GM12878 (cell line): ENCODE data around the gene TEC. TPM values are rescaled to one million over a fixed set of nuclear protein-coding genes. Genes with fewer than 3 reads are reported as not detected.

Experiments
- ATAC-seq: fragments of 200-7000 bp; cut with Tn5 transposase; 3 replicates; pipeline ENCODE4 v1.9.1; 2020; ENCODE audit warnings: mild to moderate bottlenecking, moderate library complexity
- BruUV-seq: library from RNA; stranded (reverse); fragments of 400-500 nt; replicated peaks from 2 replicates; lab custom pipeline; 2021; lab: Mats Ljungman, UMichigan
- CTCF ChIA-PET: fragments of 300-600 bp; sonication (Branson Sonifier 250); formaldehyde crosslinking; extraction: SDS; loops from one replicate; lab custom pipeline; 2021; ENCODE audit warnings: inconsistent platforms; lab: Yijun Ruan, JAX
- POLR2A ChIA-PET: fragments of 350-600 bp; formaldehyde crosslinking; extraction: SDS; loops from one replicate; lab custom pipeline; 2021; ENCODE audit warnings: inconsistent platforms; lab: Charles Lee
- RAD21 ChIA-PET: fragments of 300-600 bp; sonication (Branson Sonifier 250); formaldehyde crosslinking; loops from one replicate; lab custom pipeline; 2023; ENCODE audit warnings: antibody characterized with exemption; ENCODE audit not compliant: unreplicated experiment; lab: Charles Lee
- SMC1A ChIA-PET: fragments of 300-600 bp; sonication (Branson Sonifier 250); formaldehyde crosslinking; loops from one replicate; lab custom pipeline; 2023; ENCODE audit not compliant: unreplicated experiment, uncharacterized antibody; lab: Charles Lee
- DNase-seq: peaks from one replicate; pipeline ENCODE4 v3.0.0-alpha.2; 2011; ENCODE audit warnings: low read depth, low spot score
- FAIRE-seq: peaks from 3 replicates; lab custom pipeline; 2011; peaks lifted over from hg19 to GRCh38; lab: Jason Lieb, UNC
- H2AFZ ChIP-seq: 2 replicates; pipeline ENCODE4 v1.6.0; 2011; ENCODE audit warnings: low read depth, low read length, control low read depth; ENCODE audit not compliant: control insufficient read depth
- H3K27ac ChIP-seq: 2 replicates; pipeline ENCODE4 v1.5.1; 2011; ENCODE audit warnings: control low read depth; ENCODE audit not compliant: control insufficient read depth, insufficient read depth
- H3K27me3 ChIP-seq, 2 experiments: replicated peaks in 1 of 2; 2 replicates each; pipeline versions ENCODE4 v1.6.0 to v1.6.1; 2011; ENCODE audit warnings: low read length in 1 of 2; ENCODE audit not compliant: control insufficient read depth in 2 of 2, insufficient read depth in 2 of 2
- H3K36me3 ChIP-seq, 2 experiments: 2 replicates each; pipeline ENCODE4 v1.5.1; 2011; ENCODE audit warnings: low read length in 1 of 2; ENCODE audit not compliant: control insufficient read depth in 2 of 2, insufficient read depth in 2 of 2
- H3K4me1 ChIP-seq: 2 replicates; pipeline ENCODE4 v1.6.1; 2011; ENCODE audit warnings: mild to moderate bottlenecking, low read length, moderate library complexity, mixed read lengths; ENCODE audit not compliant: control insufficient read depth, insufficient read depth
- H3K4me2 ChIP-seq: 2 replicates; pipeline ENCODE4 v1.6.0; 2011; ENCODE audit warnings: control low read depth; ENCODE audit not compliant: control insufficient read depth, insufficient read depth
- H3K4me3 ChIP-seq: fragments of 200-600 bp; sonication (generic); 2 replicates; pipeline ENCODE4 v1.5.1; 2016
- H3K79me2 ChIP-seq: 2 replicates; pipeline ENCODE4 v1.6.0; 2011; ENCODE audit warnings: low read length; ENCODE audit not compliant: control insufficient read depth, insufficient read depth
- H3K9ac ChIP-seq: 2 replicates; pipeline ENCODE4 v1.8.0; 2011; ENCODE audit warnings: low read length, control low read depth, mixed read lengths; ENCODE audit not compliant: control insufficient read depth, insufficient read depth
- H3K9me3 ChIP-seq: replicated peaks from 3 replicates; pipeline ENCODE4 v1.5.1; 2011; ENCODE audit warnings: mild to moderate bottlenecking, low read length; ENCODE audit not compliant: control insufficient read depth, insufficient read depth
- H4K20me1 ChIP-seq: 2 replicates; pipeline ENCODE4 v1.6.0; 2011; ENCODE audit not compliant: control insufficient read depth, insufficient read depth
- ATF3 ChIP-seq: IDR thresholded peaks from 2 replicates; pipeline ENCODE4 v1.6.1; 2011; ENCODE audit warnings: low read depth, mild to moderate bottlenecking, low read length, moderate library complexity, borderline replicate concordance; ENCODE audit errors: extremely low read depth
- E4F1 ChIP-seq: fragments of 450-650 bp; IDR thresholded peaks from 2 replicates; pipeline ENCODE4 v1.6.1; 2018; ENCODE audit warnings: borderline replicate concordance, mild to moderate bottlenecking; ENCODE audit not compliant: partially characterized antibody
- ETV6 ChIP-seq, 2 experiments: fragments of 450-650 bp in 1 of 2; IDR thresholded peaks in 1 of 2; conservative IDR thresholded peaks in 1 of 2; 2 replicates each; pipeline ENCODE4 v1.6.1; 2014; ENCODE audit warnings: antibody characterized with exemption in 1 of 2, borderline replicate concordance in 1 of 2, low read depth in 1 of 2, mild to moderate bottlenecking in 1 of 2, moderate library complexity in 1 of 2
- HDAC2 ChIP-seq: fragments of 200-600 bp; sonication (generic); IDR thresholded peaks from 2 replicates; pipeline ENCODE4 v1.6.1; 2017
- HDAC6 ChIP-seq: fragments of 200-600 bp; sonication (generic); IDR thresholded peaks from one replicate; pipeline ENCODE4 v1.8.0; 2017; ENCODE audit warnings: antibody characterized with exemption; ENCODE audit not compliant: unreplicated experiment
- MYB ChIP-seq: fragments of 150-350 bp; IDR thresholded peaks from 2 replicates; pipeline ENCODE4 v1.6.1; 2014; ENCODE audit warnings: mild to moderate bottlenecking, low read depth, low read length, borderline replicate concordance
- NBN ChIP-seq: fragments of 450-650 bp; IDR thresholded peaks from 2 replicates; pipeline ENCODE4 v1.6.1; 2016
- NFYB ChIP-seq: IDR thresholded peaks from 2 replicates; pipeline ENCODE4 v1.6.1; 2011; ENCODE audit warnings: low read depth, mild to moderate bottlenecking, low read length, improper control_type of control experiment, moderate library complexity; ENCODE audit not compliant: insufficient read depth
- PBX3 ChIP-seq: IDR thresholded peaks from 2 replicates; pipeline ENCODE4 v1.6.1; 2011; ENCODE audit warnings: mild to moderate bottlenecking, low read depth, low read length, moderate library complexity; ENCODE audit not compliant: insufficient replicate concordance
- SMC3 ChIP-seq: IDR thresholded peaks from 2 replicates; pipeline ENCODE4 v1.6.1; 2011; ENCODE audit warnings: low read length, improper control_type of control experiment, borderline replicate concordance
- SUZ12 ChIP-seq: fragments of 200-600 bp; sonication (generic); IDR thresholded peaks from one replicate; pipeline ENCODE4 v1.6.1; 2018; ENCODE audit warnings: antibody characterized with exemption, mild to moderate bottlenecking; ENCODE audit not compliant: unreplicated experiment
- TCF12 ChIP-seq: IDR thresholded peaks from 2 replicates; pipeline ENCODE4 v1.6.1; 2011; ENCODE audit warnings: low read depth, mild to moderate bottlenecking, low read length
- ZNF622 ChIP-seq: fragments of 450-650 bp; IDR thresholded peaks from 2 replicates; pipeline ENCODE4 v1.6.1; 2017; ENCODE audit warnings: mild to moderate bottlenecking, inconsistent platforms
- ZNF687 ChIP-seq: fragments of 450-650 bp; IDR thresholded peaks from 2 replicates; pipeline ENCODE4 v1.6.1; 2017; ENCODE audit warnings: mild to moderate bottlenecking, moderate library complexity
- ZZZ3 ChIP-seq: IDR thresholded peaks from 2 replicates; pipeline ENCODE4 v1.6.1; 2011; ENCODE audit warnings: low read depth; ENCODE audit not compliant: control insufficient read depth, insufficient read length
- WGBS: methylation state at CpG from one replicate; pipeline ENCODE4 v1.1.6; 2016; ENCODE audit warnings: low lambda C conversion rate; ENCODE audit not compliant: insufficient replicate concordance, insufficient coverage; ENCODE audit errors: missing lambda C conversion rate; 5-methylcytosine and 5-hydroxymethylcytosine counted together
- in situ Hi-C: fragments of 300-500 bp; cut with MboI; formaldehyde crosslinking; loops from 9 replicates; pipeline ENCODE4 v1.14.3; 2018; ENCODE audit warnings: mixed read lengths
- intact Hi-C: fragments of 100-400 bp; cut with micrococcal nuclease; formaldehyde crosslinking; loops from one replicate; pipeline ENCODE4 v1.14.2; 2022; ENCODE audit not compliant: unreplicated experiment
- polyA plus RNA-seq, 11 experiments: library from polyadenylated mRNA; depleted of rRNA in 4 of 11; unstranded in 6 of 11; stranded (reverse) in 5 of 11; fragments of >200 nt; fragmentation: Nextera tagmentation in 4 of 11; fragmentation: Illumina TruSeq in 1 of 11; extraction: Ambion mirVana in 4 of 11; extraction: Trizol in 1 of 11; gene quantifications; 1 replicate in 1 of 11; 2 replicates in 10 of 11; pipeline versions ENCODE4 v1.2.1 to v1.2.3, GENCODE V29; 2011 to 2016; ENCODE audit warnings: inconsistent platforms in 2 of 11, missing spikeins in 2 of 11, low read depth in 1 of 11
- total RNA-seq, 4 experiments: library from RNA; depleted of rRNA in 3 of 4; stranded (reverse); fragments of >200 nt in 3 of 4; fragmentation: Illumina TruSeq in 1 of 4; extraction: Trizol in 1 of 4; gene quantifications; 2 replicates each; pipeline versions ENCODE4 v1.2.1 to v1.2.3, GENCODE V29; 2013 to 2021

Gene TEC
- total and polyA plus RNA-seq, 10 of the 15 experiments (the other 5 are each of a cell fraction or from before 2014, with no cell fraction given) = 7.4 to 27.2 (median 17.1) TPM

- no peak overlapping the region for H3K27ac ChIP-seq
- 100% methylated on average over 1 of the region's 1 CpG for WGBS
- no peaks in the 10 kb centered on the region for H3K79me2 ChIP-seq
- no TSS peak for BruUV-seq
- H2AFZ ChIP-seq = no peak overlapping the region
- no peaks in the 10 kb centered on the region for H3K4me1 ChIP-seq
- H3K9me3 ChIP-seq = no peaks in the 10 kb centered on the region
- ATAC-seq = no peak
- H3K27me3 ChIP-seq = no peaks in the 10 kb centered on the region
- ChIA-PET POLR2A (no interaction called here), SMC1A (interaction anchor here (1.1 kb wide), 1 partner anchor 14 kb away, joined by 3 read pairs; no protein-coding TSS in a partner anchor), RAD21 (no interaction called here), CTCF (no interaction called here)
- H3K9ac ChIP-seq = no peak overlapping the region
- no peaks in the 10 kb centered on the region for H4K20me1 ChIP-seq
- DNase-seq = no peak
- no peak overlapping the region for H3K4me3 ChIP-seq
- no peak overlapping the region for H3K4me2 ChIP-seq
- FAIRE-seq = no peak
- no peaks in the 10 kb centered on the region for H3K36me3 ChIP-seq
- in situ Hi-C loops = no loop called here
- intact Hi-C loops = loop anchor here (5.0 kb wide), 1 partner anchor 63 kb away; no protein-coding TSS in a partner anchor
- no peak for TF ChIP-seq HDAC2
- TF ChIP-seq ZNF687 = no peak
- no peak for TF ChIP-seq SMC3
- no peak for TF ChIP-seq E4F1
- TF ChIP-seq NFYB = no peak
- no peak for TF ChIP-seq MYB
- no peak for TF ChIP-seq ATF3
- no peak for TF ChIP-seq HDAC6
- TF ChIP-seq ZZZ3 = no peak
- no peak for TF ChIP-seq SUZ12
- no peak for TF ChIP-seq TCF12
- TF ChIP-seq ZNF622 = no peak
- TF ChIP-seq NBN = no peak
- TF ChIP-seq PBX3 = no peak
- no peak for TF ChIP-seq ETV6 (conservative IDR thresholded peaks at IDR 0.05 in 1 of 2, IDR thresholded peaks at IDR 0.05 in 1 of 2; ENCODE audit: borderline replicate concordance in 1 of 2, low read depth in 1 of 2)
Observed at GRCh38 chr4:48100256-48100655, 169.4 kb downstream of the TEC start.
